ENCODE data around the gene PLB1.

The PLB1 gene

GRCh38 chr2:28645553-28645952 lies 149.7 kb downstream of the PLB1 start:
- TF ChIP-seq CTCF (IDR thresholded peaks at IDR 0.05; ENCODE audit: low read depth, low read length), result no peak
- no peak for DNase-seq (ENCODE audit: low read depth in 2 of 2)

GRCh38 chr2:28647682-28648081 lies 151.8 kb downstream of the PLB1 start:
- no peak for DNase-seq (ENCODE audit: low read depth in 2 of 2)
- no peak for TF ChIP-seq CTCF (IDR thresholded peaks at IDR 0.05; ENCODE audit: low read depth, low read length)
- H3K4me3 ChIP-seq (replicated peaks in 1 of 2; ENCODE audit: low read depth in 2 of 2, low read length in 2 of 2), result no peak overlapping the region

More at GRCh38 chr2:28645553-28645952, 149.7 kb downstream of the PLB1 start:
- H3K4me3 ChIP-seq (replicated peaks in 1 of 2; ENCODE audit: low read depth in 2 of 2, low read length in 2 of 2), result no peak overlapping the region

GRCh38 chr2:28648147-28648546 lies 152.3 kb downstream of the PLB1 start:
- no peak for DNase-seq (ENCODE audit: low read depth in 2 of 2)
- no peak for TF ChIP-seq CTCF (IDR thresholded peaks at IDR 0.05; ENCODE audit: low read depth, low read length)
- no peak overlapping the region for H3K4me3 ChIP-seq (replicated peaks in 1 of 2; ENCODE audit: low read depth in 2 of 2, low read length in 2 of 2)

GRCh38 chr2:28648671-28649395 lies 153.0 kb downstream of the PLB1 start:
- TF ChIP-seq CTCF (IDR thresholded peaks at IDR 0.05; ENCODE audit: low read depth, low read length), result no peak
- no peak for DNase-seq (ENCODE audit: low read depth in 2 of 2)
- H3K4me3 ChIP-seq (replicated peaks in 1 of 2; ENCODE audit: low read depth in 2 of 2, low read length in 2 of 2), result no peak overlapping the region

- peak in 1 of 2 donors; percentile 56 for DNase-seq (ENCODE audit: low read depth in 2 of 2)
- no peak overlapping the region for H3K4me3 ChIP-seq (replicated peaks in 1 of 2; ENCODE audit: low read depth in 2 of 2, low read length in 2 of 2)
- no peak for TF ChIP-seq CTCF (IDR thresholded peaks at IDR 0.05; ENCODE audit: low read depth, low read length)
Observed at GRCh38 chr2:28649481-28650265, 153.8 kb downstream of the PLB1 start.

GRCh38 chr2:28650266-28650584 lies 154.4 kb downstream of the PLB1 start:
- no peak for TF ChIP-seq CTCF (IDR thresholded peaks at IDR 0.05; ENCODE audit: low read depth, low read length)
- no peak for DNase-seq (ENCODE audit: low read depth in 2 of 2)
- H3K4me3 ChIP-seq (replicated peaks in 1 of 2; ENCODE audit: low read depth in 2 of 2, low read length in 2 of 2), result no peak overlapping the region
